Measurements from ENCODE around the gene RNF8.

Gene RNF8

DNA sequence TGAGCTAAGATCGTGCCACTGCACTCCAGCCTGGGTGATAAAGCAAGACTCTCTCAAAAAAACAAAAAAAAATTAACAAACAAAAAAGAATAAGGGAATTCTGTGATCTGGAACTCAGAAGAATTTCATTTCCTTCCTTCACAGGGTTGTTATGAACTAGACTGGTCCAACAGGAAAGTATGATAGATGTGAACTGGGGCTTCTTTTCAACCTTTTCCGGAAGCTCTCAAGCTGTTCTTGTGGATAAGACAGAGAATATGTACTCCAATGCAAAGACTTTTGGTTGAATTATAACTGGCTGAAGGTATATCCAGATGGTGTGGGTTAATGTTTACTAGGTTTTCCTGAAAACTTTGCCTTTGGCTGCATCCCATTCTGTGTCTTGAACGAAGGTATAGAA, 5.3 kb downstream of the RNF8 start:
- DNase-seq (ENCODE audit: low spot score): no peak
- Histone ChIP-seq H3K14ac (ENCODE audit: low read length) (no peak overlapping the region), H3K18ac (ENCODE audit: low read length) (no peak overlapping the region), H3K9ac (ENCODE audit: low read depth, low read length, poor library complexity) (no peak overlapping the region), H2BK120ac (ENCODE audit: low read depth, low read length) (no peak overlapping the region), H3K36me3 (replicated peaks in 1 of 2; ENCODE audit: control insufficient read depth in 2 of 2, insufficient read depth in 2 of 2, low read length in 2 of 2) (peaks cover 4 to 48% of the 10 kb centered on the region in 2 donors), H2AK5ac (ENCODE audit: low read depth, low read length) (no peak overlapping the region), H3K27me3 (ENCODE audit: control insufficient read depth in 3 of 3, insufficient read depth in 3 of 3, low read depth in 1 of 3, low read length in 3 of 3) (no peaks in the 10 kb centered on the region), H3K23ac (ENCODE audit: low read depth, low read length, poor library complexity) (no peak overlapping the region), H4K8ac (ENCODE audit: low read depth, low read length) (no peak overlapping the region), H3K4ac (ENCODE audit: low read length) (no peak overlapping the region), H3K79me1 (ENCODE audit: low read depth, low read length) (peaks cover 6% of the 10 kb centered on the region), H3K4me2 (ENCODE audit: insufficient read depth, low read length, poor library complexity, severe bottlenecking) (no peak overlapping the region), H3K27ac (replicated peaks; ENCODE audit: low read length) (no peak overlapping the region), H2BK5ac (ENCODE audit: low read length) (no peak overlapping the region), H2AFZ (ENCODE audit: low read length) (no peak overlapping the region), H3K4me1 (ENCODE audit: control insufficient read depth in 2 of 2, insufficient read depth in 1 of 2, low read depth in 1 of 2, low read length in 2 of 2) (peaks cover 2 to 5% of the 10 kb centered on the region in 2 donors), H2BK12ac (ENCODE audit: low read length) (no peak overlapping the region), H4K91ac (ENCODE audit: low read depth, low read length, poor library complexity) (no peak overlapping the region), H2BK15ac (ENCODE audit: low read length) (no peak overlapping the region), H3K9me3 (replicated peaks in 1 of 2; ENCODE audit: control insufficient read depth in 2 of 2, insufficient read depth in 1 of 2, low read depth in 1 of 2, low read length in 2 of 2) (no peaks in the 10 kb centered on the region), H3K4me3 (ENCODE audit: low read length in 2 of 2) (no peak overlapping the region)
- WGBS, 2 donors (ENCODE audit: extremely low coverage in 2 of 2, insufficient read length in 2 of 2, insufficient replicate concordance in 1 of 2): no CpG with 5 or more reads among the region's 3 CpGs

DNA sequence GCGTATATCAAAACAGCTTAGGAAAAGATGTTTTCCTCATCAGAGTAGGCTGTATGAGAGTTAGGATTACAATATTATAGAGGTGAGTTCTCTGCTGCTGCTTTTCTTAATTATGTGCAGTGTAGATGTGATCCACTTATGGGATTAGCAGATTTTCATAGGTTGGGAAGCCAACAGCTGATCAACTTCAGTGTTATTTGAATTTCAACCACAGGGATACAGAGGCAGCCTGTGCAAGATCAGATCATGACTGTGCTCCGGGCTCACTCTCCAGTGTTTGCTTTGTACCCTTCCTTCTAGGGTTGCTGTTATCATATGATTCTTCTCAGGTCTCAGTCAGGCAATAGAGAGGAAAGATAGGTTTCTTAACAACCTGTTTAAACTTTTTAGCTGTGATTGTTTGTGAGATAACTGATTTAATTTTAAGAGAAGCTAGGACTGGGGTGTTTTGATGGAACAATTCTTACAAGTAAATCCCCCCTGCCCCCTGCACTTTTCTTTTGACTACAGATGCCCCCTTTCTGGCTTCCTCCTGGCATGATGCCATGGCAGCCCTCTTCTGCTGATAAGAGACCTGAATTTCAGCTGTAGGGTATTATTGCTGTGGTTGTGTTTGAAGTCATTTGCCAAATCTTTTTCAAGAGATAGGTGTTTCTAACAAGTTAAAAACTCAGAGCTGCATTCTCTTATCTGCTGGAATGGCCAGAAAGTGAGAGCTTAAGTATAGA, 8.5 kb downstream of the RNF8 start:
- Histone ChIP-seq H3K4me2 (ENCODE audit: insufficient read depth, low read length, poor library complexity, severe bottlenecking) (no peak overlapping the region), H3K27ac (replicated peaks; ENCODE audit: low read length) (no peak overlapping the region), H2AK5ac (ENCODE audit: low read depth, low read length) (no peak overlapping the region), H3K4ac (ENCODE audit: low read length) (no peak overlapping the region), H3K4me1 (ENCODE audit: control insufficient read depth in 2 of 2, insufficient read depth in 1 of 2, low read depth in 1 of 2, low read length in 2 of 2) (peaks cover 0 to 5% of the 10 kb centered on the region in 2 donors), H2BK12ac (ENCODE audit: low read length) (no peak overlapping the region), H4K8ac (ENCODE audit: low read depth, low read length) (no peak overlapping the region), H4K91ac (ENCODE audit: low read depth, low read length, poor library complexity) (no peak overlapping the region), H3K14ac (ENCODE audit: low read length) (no peak overlapping the region), H3K4me3 (ENCODE audit: low read length in 2 of 2) (no peak overlapping the region), H2BK5ac (ENCODE audit: low read length) (no peak overlapping the region), H3K27me3 (ENCODE audit: control insufficient read depth in 3 of 3, insufficient read depth in 3 of 3, low read depth in 1 of 3, low read length in 3 of 3) (no peaks in the 10 kb centered on the region), H2AFZ (ENCODE audit: low read length) (no peak overlapping the region), H3K23ac (ENCODE audit: low read depth, low read length, poor library complexity) (no peak overlapping the region), H2BK15ac (ENCODE audit: low read length) (no peak overlapping the region), H3K9me3 (replicated peaks in 1 of 2; ENCODE audit: control insufficient read depth in 2 of 2, insufficient read depth in 1 of 2, low read depth in 1 of 2, low read length in 2 of 2) (no peaks in the 10 kb centered on the region), H3K18ac (ENCODE audit: low read length) (no peak overlapping the region), H3K9ac (ENCODE audit: low read depth, low read length, poor library complexity) (no peak overlapping the region), H3K79me1 (ENCODE audit: low read depth, low read length) (no peaks in the 10 kb centered on the region), H3K36me3 (replicated peaks in 1 of 2; ENCODE audit: control insufficient read depth in 2 of 2, insufficient read depth in 2 of 2, low read length in 2 of 2) (peaks cover 8 to 61% of the 10 kb centered on the region in 2 donors), H2BK120ac (ENCODE audit: low read depth, low read length) (no peak overlapping the region)
- WGBS, 2 donors (ENCODE audit: extremely low coverage in 2 of 2, insufficient read length in 2 of 2, insufficient replicate concordance in 1 of 2): no CpG with 5 or more reads among the region's 2 CpGs
- no peak for DNase-seq (ENCODE audit: low spot score)

DNA sequence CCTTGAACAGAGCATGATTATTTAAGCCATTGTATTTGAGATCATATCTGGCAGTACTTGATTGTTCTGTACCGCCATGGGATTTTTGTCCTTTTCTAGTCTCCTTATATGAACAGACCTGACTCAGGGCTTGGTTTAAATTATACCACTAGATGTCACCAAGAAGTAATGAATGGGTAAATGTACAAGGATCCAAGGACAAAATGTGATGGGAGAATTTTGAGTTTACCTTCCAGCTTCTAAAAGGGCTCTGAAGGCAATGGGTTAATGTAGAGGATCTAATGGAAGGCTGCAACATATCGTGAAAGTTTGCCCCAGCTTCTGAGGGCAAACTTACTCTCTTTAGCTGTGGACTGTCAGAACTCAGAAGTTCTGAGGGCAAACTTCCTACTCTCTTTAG, 12.0 kb downstream of the RNF8 start:
- H2BK120ac ChIP-seq (ENCODE audit: low read depth, low read length): no peak overlapping the region
- H4K8ac ChIP-seq (ENCODE audit: low read depth, low read length): no peak overlapping the region
- H2BK12ac ChIP-seq (ENCODE audit: low read length): no peak overlapping the region
- H3K27ac ChIP-seq (replicated peaks; ENCODE audit: low read length): no peak overlapping the region
- H3K9ac ChIP-seq (ENCODE audit: low read depth, low read length, poor library complexity): no peak overlapping the region
- H2BK5ac ChIP-seq (ENCODE audit: low read length): no peak overlapping the region
- DNase-seq (ENCODE audit: low spot score): no peak
- no peak overlapping the region for H2BK15ac ChIP-seq (ENCODE audit: low read length)
- no peak overlapping the region for H3K4ac ChIP-seq (ENCODE audit: low read length)
- peaks cover 19 to 78% of the 10 kb centered on the region in 2 donors for H3K36me3 ChIP-seq (replicated peaks in 1 of 2; ENCODE audit: control insufficient read depth in 2 of 2, insufficient read depth in 2 of 2, low read length in 2 of 2)
- H4K91ac ChIP-seq (ENCODE audit: low read depth, low read length, poor library complexity): no peak overlapping the region
- no CpG with 5 or more reads among the region's 2 CpGs for WGBS, 2 donors (ENCODE audit: extremely low coverage in 2 of 2, insufficient read length in 2 of 2, insufficient replicate concordance in 1 of 2)
- H3K4me1 ChIP-seq (ENCODE audit: control insufficient read depth in 2 of 2, insufficient read depth in 1 of 2, low read depth in 1 of 2, low read length in 2 of 2): no peaks in the 10 kb centered on the region
- no peaks in the 10 kb centered on the region for H3K9me3 ChIP-seq (replicated peaks in 1 of 2; ENCODE audit: control insufficient read depth in 2 of 2, insufficient read depth in 1 of 2, low read depth in 1 of 2, low read length in 2 of 2)
- H3K14ac ChIP-seq (ENCODE audit: low read length): no peak overlapping the region
- H2AFZ ChIP-seq (ENCODE audit: low read length): no peak overlapping the region
- no peaks in the 10 kb centered on the region for H3K27me3 ChIP-seq (ENCODE audit: control insufficient read depth in 3 of 3, insufficient read depth in 3 of 3, low read depth in 1 of 3, low read length in 3 of 3)
- H3K4me3 ChIP-seq (ENCODE audit: low read length in 2 of 2): no peak overlapping the region
- H2AK5ac ChIP-seq (ENCODE audit: low read depth, low read length): no peak overlapping the region
- H3K4me2 ChIP-seq (ENCODE audit: insufficient read depth, low read length, poor library complexity, severe bottlenecking): no peak overlapping the region
- no peaks in the 10 kb centered on the region for H3K79me1 ChIP-seq (ENCODE audit: low read depth, low read length)
- no peak overlapping the region for H3K18ac ChIP-seq (ENCODE audit: low read length)
- H3K23ac ChIP-seq (ENCODE audit: low read depth, low read length, poor library complexity): no peak overlapping the region

DNA sequence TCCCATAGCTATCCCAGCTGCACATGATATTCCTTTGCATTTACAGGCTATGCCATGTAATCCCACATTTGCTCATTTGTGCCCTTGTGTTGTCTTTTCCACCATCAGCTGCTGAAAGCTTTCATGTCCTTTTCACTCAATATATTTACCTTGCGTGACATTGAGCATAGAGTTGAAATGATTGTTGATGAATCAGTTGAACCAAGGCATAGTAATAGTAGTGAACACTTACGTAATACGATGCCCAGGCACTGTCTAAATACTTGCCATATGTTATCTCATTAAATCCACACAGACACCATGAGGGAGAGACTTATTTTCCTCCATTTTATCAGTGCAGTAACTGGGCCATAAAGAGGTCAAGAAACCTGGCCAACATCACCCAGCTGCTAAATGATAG, 13.1 kb downstream of the RNF8 start:
- Histone ChIP-seq H4K8ac (ENCODE audit: low read depth, low read length) (no peak overlapping the region), H2AK5ac (ENCODE audit: low read depth, low read length) (no peak overlapping the region), H3K23ac (ENCODE audit: low read depth, low read length, poor library complexity) (no peak overlapping the region), H3K9ac (ENCODE audit: low read depth, low read length, poor library complexity) (no peak overlapping the region), H3K27me3 (ENCODE audit: control insufficient read depth in 3 of 3, insufficient read depth in 3 of 3, low read depth in 1 of 3, low read length in 3 of 3) (no peaks in the 10 kb centered on the region), H2BK5ac (ENCODE audit: low read length) (no peak overlapping the region), H3K36me3 (replicated peaks in 1 of 2; ENCODE audit: control insufficient read depth in 2 of 2, insufficient read depth in 2 of 2, low read length in 2 of 2) (peaks cover 21 to 78% of the 10 kb centered on the region in 2 donors), H3K4me1 (ENCODE audit: control insufficient read depth in 2 of 2, insufficient read depth in 1 of 2, low read depth in 1 of 2, low read length in 2 of 2) (no peaks in the 10 kb centered on the region), H3K4ac (ENCODE audit: low read length) (no peak overlapping the region), H2AFZ (ENCODE audit: low read length) (no peak overlapping the region), H3K79me1 (ENCODE audit: low read depth, low read length) (no peaks in the 10 kb centered on the region), H2BK120ac (ENCODE audit: low read depth, low read length) (no peak overlapping the region), H3K9me3 (replicated peaks in 1 of 2; ENCODE audit: control insufficient read depth in 2 of 2, insufficient read depth in 1 of 2, low read depth in 1 of 2, low read length in 2 of 2) (no peaks in the 10 kb centered on the region), H3K18ac (ENCODE audit: low read length) (no peak overlapping the region), H3K4me3 (ENCODE audit: low read length in 2 of 2) (no peak overlapping the region), H3K4me2 (ENCODE audit: insufficient read depth, low read length, poor library complexity, severe bottlenecking) (no peak overlapping the region), H2BK15ac (ENCODE audit: low read length) (no peak overlapping the region), H4K91ac (ENCODE audit: low read depth, low read length, poor library complexity) (no peak overlapping the region), H3K14ac (ENCODE audit: low read length) (no peak overlapping the region), H3K27ac (replicated peaks; ENCODE audit: low read length) (no peak overlapping the region), H2BK12ac (ENCODE audit: low read length) (no peak overlapping the region)
- WGBS, 2 donors (ENCODE audit: extremely low coverage in 2 of 2, insufficient read length in 2 of 2, insufficient replicate concordance in 1 of 2): no CpG with 5 or more reads among the region's 3 CpGs
- DNase-seq (ENCODE audit: low spot score): no peak
